Caco-2 (cell line): ENCODE results near the gene TMEM120A. TPM values are rescaled to one million over a fixed set of nuclear protein-coding genes. Genes with fewer than 3 reads are reported as not detected.

Experiments
- BruUV-seq: library from RNA; stranded (reverse); fragments of 400-500 nt; replicated peaks from 2 replicates; lab custom pipeline; 2021; lab: Mats Ljungman, UMichigan
- CTCF ChIA-PET: fragments of 300-600 bp; sonication (Branson Sonifier 250); formaldehyde crosslinking; loops from one replicate; lab custom pipeline; 2022; ENCODE audit warnings: antibody characterized with exemption; lab: Charles Lee
- POLR2A ChIA-PET: fragments of 300-600 bp; sonication (Branson Sonifier 250); formaldehyde crosslinking; loops from one replicate; lab custom pipeline; 2022; ENCODE audit warnings: antibody characterized with exemption; lab: Charles Lee
- DNase-seq, 2 experiments: peaks; one replicate each; pipeline versions ENCODE4 v3.0.0 to v3.0.0-alpha.2; 2020 to 2022
- H3K27me3 ChIP-seq: replicated peaks from 2 replicates; pipeline ENCODE4 v1.6.0; 2011; ENCODE audit warnings: low read length; ENCODE audit not compliant: control insufficient read depth, insufficient read depth
- H3K36me3 ChIP-seq: 2 replicates; pipeline ENCODE4 v1.5.1; 2011; ENCODE audit warnings: low read length; ENCODE audit not compliant: control insufficient read depth, insufficient read depth
- H3K4me1 ChIP-seq: fragments of 250-450 bp; sonication (Bioruptor Pico); 2 replicates; pipeline ENCODE4 v1.5.1; 2020; ENCODE audit warnings: mild to moderate bottlenecking
- H3K4me3 ChIP-seq: 2 replicates; pipeline ENCODE4 v1.5.1; 2011; ENCODE audit warnings: low read depth, mild to moderate bottlenecking, control low read depth, low read length
- H3K9me3 ChIP-seq: fragments of 250-450 bp; sonication (Bioruptor Pico); 2 replicates; pipeline ENCODE4 v1.5.1; 2020; ENCODE audit warnings: mild to moderate bottlenecking, moderate library complexity
- H3K27ac Mint-ChIP-seq: one replicate; pipeline ENCODE4 v1.8.0; 2022; ENCODE audit warnings: mixed read lengths; ENCODE audit not compliant: unreplicated experiment
- H3K27me3 Mint-ChIP-seq: one replicate; pipeline ENCODE4 v1.8.0; 2022; ENCODE audit warnings: mixed read lengths; ENCODE audit not compliant: insufficient read depth, unreplicated experiment
- H3K36me3 Mint-ChIP-seq: one replicate; pipeline ENCODE4 v1.8.0; 2022; ENCODE audit warnings: mild to moderate bottlenecking, mixed read lengths; ENCODE audit not compliant: insufficient read depth, unreplicated experiment
- H3K4me1 Mint-ChIP-seq: one replicate; pipeline ENCODE4 v1.8.0; 2022; ENCODE audit warnings: low read depth, mixed read lengths; ENCODE audit not compliant: unreplicated experiment
- H3K4me3 Mint-ChIP-seq: one replicate; pipeline ENCODE4 v1.8.0; 2022; ENCODE audit warnings: mild to moderate bottlenecking, moderate library complexity, mixed read lengths; ENCODE audit not compliant: unreplicated experiment
- H3K9me3 Mint-ChIP-seq: one replicate; pipeline ENCODE4 v1.8.0; 2022; ENCODE audit warnings: mixed read lengths; ENCODE audit not compliant: unreplicated experiment
- CTCF ChIP-seq, 2 experiments: fragments of 200-600 bp in 1 of 2; IDR thresholded peaks; 1 replicate in 1 of 2; 2 replicates in 1 of 2; pipeline versions ENCODE4 v1.5.1 to v1.8.0; 2011 to 2022; ENCODE audit warnings: antibody characterized with exemption in 1 of 2, control low read depth in 1 of 2, inconsistent platforms in 1 of 2, low read depth in 1 of 2, low read length in 1 of 2, mild to moderate bottlenecking in 1 of 2, moderate library complexity in 1 of 2; ENCODE audit not compliant: insufficient read depth in 1 of 2, severe bottlenecking in 1 of 2, unreplicated experiment in 1 of 2
- intact Hi-C: fragments of 100-400 bp; cut with micrococcal nuclease; formaldehyde crosslinking; loops from one replicate; pipeline ENCODE4 v1.10.0; 2022; ENCODE audit not compliant: unreplicated experiment
- total RNA-seq: library from RNA; stranded (reverse); gene quantifications from 2 replicates; pipeline ENCODE4 v1.2.3, GENCODE V29; 2022

TMEM120A gene
- total RNA-seq, 1 experiment from 2014 or later, result 65.4 TPM

GRCh38 chr7:75968012-75968411, 26.4 kb downstream of the TMEM120A start:
- Histone ChIP-seq H3K4me1 (peaks cover 10% of the 10 kb centered on the region; the same call in 1 of the 2 replicates), H3K9me3 (no peaks in the 10 kb centered on the region), H3K36me3 (no peaks in the 10 kb centered on the region; the same call in none of the 2 replicates), H3K4me3 (no peak overlapping the region), H3K27me3 (no peaks in the 10 kb centered on the region)
- TF ChIP-seq CTCF (IDR thresholded peaks at IDR 0.05; ENCODE audit: insufficient read depth in 1 of 2, low read depth in 1 of 2, low read length in 1 of 2, severe bottlenecking in 1 of 2, unreplicated experiment in 1 of 2), result no peak
- ChIA-PET CTCF (no interaction called here), POLR2A (no interaction called here)
- no peak overlapping the region for H3K4me3 Mint-ChIP-seq
- intact Hi-C loops, result no loop called here
- DNase-seq, result no peak
- peaks cover 30% of the 10 kb centered on the region for H3K36me3 Mint-ChIP-seq
- H3K4me1 Mint-ChIP-seq, result peaks cover 30% of the 10 kb centered on the region
- no TSS peak for BruUV-seq
- no peak overlapping the region for H3K27ac Mint-ChIP-seq
- no peaks in the 10 kb centered on the region for H3K27me3 Mint-ChIP-seq
- H3K9me3 Mint-ChIP-seq, result no peaks in the 10 kb centered on the region

GRCh38 chr7:75967487-75967997, 26.9 kb downstream of the TMEM120A start:
- no peaks in the 10 kb centered on the region for H3K9me3 Mint-ChIP-seq
- no peaks in the 10 kb centered on the region for H3K9me3 ChIP-seq
- ChIA-PET POLR2A (no interaction called here), CTCF (interaction anchor here (0.7 kb wide), 1 partner anchor 101 kb away, joined by 4 read pairs; no protein-coding TSS in a partner anchor)
- peaks cover 10% of the 10 kb centered on the region; the same call in 1 of the 2 replicates for H3K4me1 ChIP-seq
- BruUV-seq, result no TSS peak
- DNase-seq, result no peak
- no peaks in the 10 kb centered on the region for H3K27me3 Mint-ChIP-seq
- no peak overlapping the region for H3K4me3 ChIP-seq
- no peak overlapping the region for H3K27ac Mint-ChIP-seq
- no peaks in the 10 kb centered on the region; the same call in none of the 2 replicates for H3K36me3 ChIP-seq
- intact Hi-C loops, result no loop called here
- H3K4me3 Mint-ChIP-seq, result no peak overlapping the region
- peaks cover 30% of the 10 kb centered on the region for H3K36me3 Mint-ChIP-seq
- no peak for TF ChIP-seq CTCF (IDR thresholded peaks at IDR 0.05; ENCODE audit: insufficient read depth in 1 of 2, low read depth in 1 of 2, low read length in 1 of 2, severe bottlenecking in 1 of 2, unreplicated experiment in 1 of 2)
- peaks cover 30% of the 10 kb centered on the region for H3K4me1 Mint-ChIP-seq
- H3K27me3 ChIP-seq, result no peaks in the 10 kb centered on the region

- no peak for TF ChIP-seq CTCF (IDR thresholded peaks at IDR 0.05; ENCODE audit: insufficient read depth in 1 of 2, low read depth in 1 of 2, low read length in 1 of 2, severe bottlenecking in 1 of 2, unreplicated experiment in 1 of 2)
- no peaks in the 10 kb centered on the region for H3K27me3 ChIP-seq
- Mint-ChIP-seq H3K9me3 (no peaks in the 10 kb centered on the region), H3K36me3 (peaks cover 27% of the 10 kb centered on the region), H3K4me3 (no peak overlapping the region), H3K27me3 (no peaks in the 10 kb centered on the region), H3K4me1 (peaks cover 25% of the 10 kb centered on the region), H3K27ac (no peak overlapping the region)
- no peaks in the 10 kb centered on the region for H3K9me3 ChIP-seq
- intact Hi-C loops, result no loop called here
- DNase-seq, result no peak
- no peaks in the 10 kb centered on the region; the same call in none of the 2 replicates for H3K36me3 ChIP-seq
- BruUV-seq, result no TSS peak
- ChIA-PET POLR2A (no interaction called here), CTCF (interaction anchor here (0.6 to 1.3 kb wide), 3 partner anchors 13 to 101 kb away, joined by 3 to 5 read pairs (median 4); no protein-coding TSS in a partner anchor)
- peaks cover 6% of the 10 kb centered on the region; the same call in 1 of the 2 replicates for H3K4me1 ChIP-seq
- no peak overlapping the region for H3K4me3 ChIP-seq
Measured at GRCh38 chr7:75967055-75967454, 27.3 kb downstream of the TMEM120A start.
